ENCODE results near the gene TTBK1.

- TF ChIP-seq, protein P1, sequence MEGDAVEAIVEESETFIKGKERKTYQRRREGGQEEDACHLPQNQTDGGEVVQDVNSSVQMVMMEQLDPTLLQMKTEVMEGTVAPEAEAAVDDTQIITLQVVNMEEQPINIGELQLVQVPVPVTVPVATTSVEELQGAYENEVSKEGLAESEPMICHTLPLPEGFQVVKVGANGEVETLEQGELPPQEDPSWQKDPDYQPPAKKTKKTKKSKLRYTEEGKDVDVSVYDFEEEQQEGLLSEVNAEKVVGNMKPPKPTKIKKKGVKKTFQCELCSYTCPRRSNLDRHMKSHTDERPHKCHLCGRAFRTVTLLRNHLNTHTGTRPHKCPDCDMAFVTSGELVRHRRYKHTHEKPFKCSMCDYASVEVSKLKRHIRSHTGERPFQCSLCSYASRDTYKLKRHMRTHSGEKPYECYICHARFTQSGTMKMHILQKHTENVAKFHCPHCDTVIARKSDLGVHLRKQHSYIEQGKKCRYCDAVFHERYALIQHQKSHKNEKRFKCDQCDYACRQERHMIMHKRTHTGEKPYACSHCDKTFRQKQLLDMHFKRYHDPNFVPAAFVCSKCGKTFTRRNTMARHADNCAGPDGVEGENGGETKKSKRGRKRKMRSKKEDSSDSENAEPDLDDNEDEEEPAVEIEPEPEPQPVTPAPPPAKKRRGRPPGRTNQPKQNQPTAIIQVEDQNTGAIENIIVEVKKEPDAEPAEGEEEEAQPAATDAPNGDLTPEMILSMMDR (IDR thresholded peaks at IDR 0.05; ENCODE audit: low read depth, low read length), result no peak
- TF ChIP-seq EZH2phosphoT487 (IDR thresholded peaks at IDR 0.05; ENCODE audit: low read depth), result no peak
Measured at GRCh38 chr6:43254846-43255245, 11.6 kb downstream of the TTBK1 start.

All from OCI-LY3 (cell line).